ENCODE results near the gene CARD11. TPM values are rescaled to one million over a fixed set of nuclear protein-coding genes. Genes with fewer than 3 reads are reported as not detected.

CARD11 gene
- total and polyA plus RNA-seq, 2 donors (not counting 1 experiment from before 2014, with no cell fraction given) = 0.02 TPM; not detected in 1

- no peak for DNase-seq (ENCODE audit: low read depth in 2 of 2)
- TF ChIP-seq EZH2 (IDR thresholded peaks at IDR 0.05; ENCODE audit: low read length, missing control alignments) (no peak), CTCF (conservative IDR thresholded peaks at IDR 0.05 in 1 of 2, IDR thresholded peaks at IDR 0.05 in 1 of 2; ENCODE audit: low read depth in 1 of 2, low read length in 2 of 2) (no peak)
- no peak overlapping the region for H3K27ac ChIP-seq (ENCODE audit: insufficient read depth, low read length)
Measured at GRCh38 chr7:2880051-2880450, 163.6 kb downstream of the CARD11 start.

DNA sequence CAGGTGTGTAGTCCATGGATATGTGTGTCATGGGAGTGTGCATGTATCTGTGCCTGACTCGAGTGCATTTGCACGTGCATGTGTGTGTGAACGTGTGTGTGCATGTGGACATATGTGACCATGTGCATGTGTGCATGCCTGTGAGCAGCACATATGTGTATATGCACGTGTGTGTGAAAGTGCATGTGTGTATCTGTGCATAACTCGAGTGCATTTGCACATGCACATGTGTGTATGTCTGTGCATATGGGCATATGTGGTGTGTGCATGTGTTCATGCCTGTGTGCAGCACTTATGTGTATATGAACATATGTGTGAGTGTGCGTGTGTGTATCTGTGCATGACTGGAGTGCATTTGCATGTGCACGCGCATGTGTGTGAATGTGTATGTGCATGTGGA, 164.3 kb downstream of the CARD11 start:
- no peak for TF ChIP-seq CTCF (conservative IDR thresholded peaks at IDR 0.05 in 1 of 2, IDR thresholded peaks at IDR 0.05 in 1 of 2; ENCODE audit: low read depth in 1 of 2, low read length in 2 of 2)
- no peak for TF ChIP-seq EZH2 (IDR thresholded peaks at IDR 0.05; ENCODE audit: low read length, missing control alignments)
- DNase-seq (ENCODE audit: low read depth in 2 of 2) = no peak

More at GRCh38 chr7:2880051-2880450, 163.6 kb downstream of the CARD11 start:
- Histone ChIP-seq H3K79me2 (ENCODE audit: control insufficient read depth, insufficient read depth, low read length) (no peaks in the 10 kb centered on the region), H3K27me3 (ENCODE audit: control insufficient read depth, insufficient read depth, low read length) (no peaks in the 10 kb centered on the region), H3K9me3 (ENCODE audit: control insufficient read depth, insufficient read depth, low read depth, low read length) (no peaks in the 10 kb centered on the region), H3K36me3 (ENCODE audit: control insufficient read depth, insufficient read depth, low read length) (no peaks in the 10 kb centered on the region), H3K4me1 (ENCODE audit: control insufficient read depth, extremely low read depth, insufficient read depth, low read length) (no peaks in the 10 kb centered on the region), H2AFZ (ENCODE audit: low read length) (no peak overlapping the region), H3K9ac (ENCODE audit: insufficient read depth, low read length) (no peak overlapping the region), H3K4me3 (replicated peaks in 1 of 4; ENCODE audit: control extremely low read depth in 1 of 4, insufficient read depth in 1 of 4, low read depth in 3 of 4, low read length in 4 of 4) (no peak overlapping the region), H4K20me1 (ENCODE audit: control insufficient read depth, extremely low read depth, insufficient read depth, low read length) (no peaks in the 10 kb centered on the region), H3K4me2 (ENCODE audit: extremely low read depth, insufficient read depth, low read length) (no peak overlapping the region)

DNA sequence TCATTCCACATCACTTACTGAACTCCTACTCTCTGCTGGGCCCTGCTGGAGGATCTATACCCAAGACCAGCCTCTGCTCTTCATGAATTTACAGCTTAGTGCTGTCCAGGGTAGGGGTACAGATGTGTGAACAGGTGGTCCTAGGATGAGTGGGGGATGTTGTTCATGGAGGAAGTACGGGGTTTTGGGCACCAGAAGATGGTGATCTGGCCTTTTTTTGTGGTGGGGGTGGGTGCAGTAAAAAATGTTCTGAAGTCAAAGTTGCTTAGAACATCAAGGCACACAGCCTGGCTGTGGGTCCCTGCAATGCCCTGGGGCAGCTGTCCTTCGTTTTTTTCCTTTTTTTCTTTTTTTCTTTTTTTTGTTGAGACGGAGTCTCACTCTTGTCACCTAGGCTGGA, 165.4 kb downstream of the CARD11 start:
- Histone ChIP-seq H3K27me3 (ENCODE audit: control insufficient read depth, insufficient read depth, low read length) (no peaks in the 10 kb centered on the region), H3K27ac (ENCODE audit: insufficient read depth, low read length) (no peak overlapping the region), H3K4me1 (ENCODE audit: control insufficient read depth, extremely low read depth, insufficient read depth, low read length) (peaks cover 3% of the 10 kb centered on the region), H3K9ac (ENCODE audit: insufficient read depth, low read length) (no peak overlapping the region), H3K9me3 (ENCODE audit: control insufficient read depth, insufficient read depth, low read depth, low read length) (no peaks in the 10 kb centered on the region), H3K4me3 (replicated peaks in 1 of 4; ENCODE audit: control extremely low read depth in 1 of 4, insufficient read depth in 1 of 4, low read depth in 3 of 4, low read length in 4 of 4) (no peak overlapping the region), H4K20me1 (ENCODE audit: control insufficient read depth, extremely low read depth, insufficient read depth, low read length) (no peaks in the 10 kb centered on the region), H2AFZ (ENCODE audit: low read length) (no peak overlapping the region), H3K4me2 (ENCODE audit: extremely low read depth, insufficient read depth, low read length) (no peak overlapping the region), H3K79me2 (ENCODE audit: control insufficient read depth, insufficient read depth, low read length) (no peaks in the 10 kb centered on the region), H3K36me3 (ENCODE audit: control insufficient read depth, insufficient read depth, low read length) (no peaks in the 10 kb centered on the region)
- TF ChIP-seq EZH2 (IDR thresholded peaks at IDR 0.05; ENCODE audit: low read length, missing control alignments) (no peak), CTCF (conservative IDR thresholded peaks at IDR 0.05 in 1 of 2, IDR thresholded peaks at IDR 0.05 in 1 of 2; ENCODE audit: low read depth in 1 of 2, low read length in 2 of 2) (no peak)
- DNase-seq (ENCODE audit: low read depth in 2 of 2) = no peak

More for the DNA sequence above, 164.3 kb downstream of the CARD11 start:
- Histone ChIP-seq H3K79me2 (ENCODE audit: control insufficient read depth, insufficient read depth, low read length) (no peaks in the 10 kb centered on the region), H3K4me3 (replicated peaks in 1 of 4; ENCODE audit: control extremely low read depth in 1 of 4, insufficient read depth in 1 of 4, low read depth in 3 of 4, low read length in 4 of 4) (no peak overlapping the region), H3K36me3 (ENCODE audit: control insufficient read depth, insufficient read depth, low read length) (no peaks in the 10 kb centered on the region), H3K27me3 (ENCODE audit: control insufficient read depth, insufficient read depth, low read length) (no peaks in the 10 kb centered on the region), H3K4me1 (ENCODE audit: control insufficient read depth, extremely low read depth, insufficient read depth, low read length) (no peaks in the 10 kb centered on the region), H3K9me3 (ENCODE audit: control insufficient read depth, insufficient read depth, low read depth, low read length) (no peaks in the 10 kb centered on the region), H3K27ac (ENCODE audit: insufficient read depth, low read length) (no peak overlapping the region), H3K4me2 (ENCODE audit: extremely low read depth, insufficient read depth, low read length) (no peak overlapping the region), H4K20me1 (ENCODE audit: control insufficient read depth, extremely low read depth, insufficient read depth, low read length) (no peaks in the 10 kb centered on the region), H2AFZ (ENCODE audit: low read length) (no peak overlapping the region), H3K9ac (ENCODE audit: insufficient read depth, low read length) (no peak overlapping the region)

All from fibroblast of lung (primary cell).